Measurements from ENCODE around the gene ERO1A.

The ERO1A gene

DNA sequence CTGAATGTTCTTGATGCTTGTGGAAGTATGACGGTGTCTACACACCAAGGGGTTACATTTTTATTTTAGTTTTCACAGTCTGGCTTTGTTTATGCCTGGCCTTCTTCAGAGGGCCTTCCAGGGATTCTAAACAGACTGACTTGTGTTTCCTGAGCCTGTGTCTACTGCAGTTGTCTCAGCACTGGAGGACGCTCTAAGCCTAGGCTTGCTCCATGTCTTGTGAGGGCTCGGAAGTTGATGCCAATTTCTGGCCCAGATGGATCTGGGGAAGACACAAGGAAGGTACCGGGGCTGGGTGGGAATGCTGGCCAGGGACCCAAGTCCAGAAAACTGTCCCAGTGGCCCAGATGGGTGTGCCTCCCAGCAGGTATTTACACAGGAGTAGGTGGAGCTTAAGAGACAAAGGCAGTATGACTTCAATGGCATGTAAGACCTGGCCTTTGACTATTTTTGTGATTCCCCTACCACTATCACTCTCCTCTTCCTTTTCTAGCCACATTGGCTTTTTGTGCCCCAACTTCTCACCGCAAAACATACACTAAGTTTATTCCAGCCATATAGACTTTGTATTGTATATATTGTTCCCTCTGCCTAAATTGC, 85.8 kb downstream of the ERO1A start:
- DNase-seq (ENCODE audit: low read depth, low spot score) = no peak
- H3K27me3 ChIP-seq (ENCODE audit: insufficient read depth, insufficient read length) = no peaks in the 10 kb centered on the region
- H3K9ac ChIP-seq (ENCODE audit: insufficient read length, low read depth) = no peak overlapping the region
- no peaks in the 10 kb centered on the region for H3K9me3 ChIP-seq (ENCODE audit: insufficient read depth, low read length)
- no peaks in the 10 kb centered on the region for H3K36me3 ChIP-seq (ENCODE audit: insufficient read depth, insufficient read length, low read length)
- H3K4me3 ChIP-seq (ENCODE audit: insufficient read length, low read depth) = no peak overlapping the region
- TF ChIP-seq SUZ12 (IDR thresholded peaks at IDR 0.05; ENCODE audit: extremely low read depth, insufficient read depth, insufficient read length) = no peak
- TF ChIP-seq ZNF274 (IDR thresholded peaks at IDR 0.05; ENCODE audit: low read depth, low read length) = no peak
- TF ChIP-seq YY1 (IDR thresholded peaks at IDR 0.05; ENCODE audit: insufficient read depth, insufficient read length) = no peak
- no peaks in the 10 kb centered on the region for H3K4me1 ChIP-seq (ENCODE audit: insufficient read depth, insufficient read length)

DNA sequence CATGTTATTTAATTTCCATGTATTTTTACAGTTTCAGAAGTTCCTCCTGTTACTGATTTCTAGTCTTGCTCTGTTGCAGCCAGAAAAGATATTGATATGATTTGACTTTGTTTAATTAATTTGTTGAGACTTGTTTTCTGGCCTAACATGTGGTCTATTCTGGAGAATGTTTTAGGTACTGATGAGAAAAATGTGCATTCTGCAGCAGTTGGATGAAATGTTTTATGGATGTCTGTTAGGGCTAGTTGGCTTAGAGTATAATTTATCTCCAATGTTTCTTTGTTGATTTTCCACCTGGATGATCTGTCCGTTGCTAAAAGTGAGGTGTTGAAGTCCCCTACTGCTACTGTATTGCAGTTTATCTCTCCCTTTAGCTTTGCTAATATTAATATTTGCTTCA, 88.3 kb downstream of the ERO1A start:
- no peaks in the 10 kb centered on the region for H3K27me3 ChIP-seq (ENCODE audit: insufficient read depth, insufficient read length)
- no peak overlapping the region for H3K4me3 ChIP-seq (ENCODE audit: insufficient read length, low read depth)
- DNase-seq (ENCODE audit: low read depth, low spot score) = no peak
- no peaks in the 10 kb centered on the region for H3K36me3 ChIP-seq (ENCODE audit: insufficient read depth, insufficient read length, low read length)
- no peaks in the 10 kb centered on the region for H3K9me3 ChIP-seq (ENCODE audit: insufficient read depth, low read length)
- H3K4me1 ChIP-seq (ENCODE audit: insufficient read depth, insufficient read length) = no peaks in the 10 kb centered on the region
- H3K9ac ChIP-seq (ENCODE audit: insufficient read length, low read depth) = no peak overlapping the region
- TF ChIP-seq SUZ12 (IDR thresholded peaks at IDR 0.05; ENCODE audit: extremely low read depth, insufficient read depth, insufficient read length) = no peak
- no peak for TF ChIP-seq ZNF274 (IDR thresholded peaks at IDR 0.05; ENCODE audit: low read depth, low read length)
- TF ChIP-seq YY1 (IDR thresholded peaks at IDR 0.05; ENCODE audit: insufficient read depth, insufficient read length) = no peak

DNA sequence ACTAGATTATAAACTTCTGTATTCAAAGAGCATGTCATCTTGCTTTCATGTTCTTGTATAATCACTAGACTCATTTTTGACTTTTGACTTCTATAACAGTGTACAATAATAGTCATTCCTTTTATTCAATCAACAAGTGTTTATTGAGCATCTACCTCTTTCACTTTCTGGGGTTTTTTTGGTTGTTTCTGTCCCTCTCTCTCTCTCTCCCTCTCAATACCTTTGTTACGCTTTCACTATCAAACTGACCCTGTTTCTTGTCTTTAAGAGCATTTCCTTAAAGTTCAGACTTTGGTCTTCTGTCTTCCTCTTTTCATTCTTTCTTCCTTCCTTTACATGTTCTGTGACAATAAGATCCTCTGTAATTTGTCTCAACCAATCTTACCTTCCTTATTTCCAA, 93.2 kb downstream of the ERO1A start:
- no peak overlapping the region for H3K4me3 ChIP-seq (ENCODE audit: insufficient read length, low read depth)
- DNase-seq (ENCODE audit: low read depth, low spot score) = no peak
- no peak overlapping the region for H3K9ac ChIP-seq (ENCODE audit: insufficient read length, low read depth)
- H3K9me3 ChIP-seq (ENCODE audit: insufficient read depth, low read length) = no peaks in the 10 kb centered on the region
- H3K36me3 ChIP-seq (ENCODE audit: insufficient read depth, insufficient read length, low read length) = no peaks in the 10 kb centered on the region
- H3K4me1 ChIP-seq (ENCODE audit: insufficient read depth, insufficient read length) = no peaks in the 10 kb centered on the region
- H3K27me3 ChIP-seq (ENCODE audit: insufficient read depth, insufficient read length) = no peaks in the 10 kb centered on the region
- TF ChIP-seq ZNF274 (IDR thresholded peaks at IDR 0.05; ENCODE audit: low read depth, low read length) (no peak), YY1 (IDR thresholded peaks at IDR 0.05; ENCODE audit: insufficient read depth, insufficient read length) (no peak), SUZ12 (IDR thresholded peaks at IDR 0.05; ENCODE audit: extremely low read depth, insufficient read depth, insufficient read length) (no peak)

DNA sequence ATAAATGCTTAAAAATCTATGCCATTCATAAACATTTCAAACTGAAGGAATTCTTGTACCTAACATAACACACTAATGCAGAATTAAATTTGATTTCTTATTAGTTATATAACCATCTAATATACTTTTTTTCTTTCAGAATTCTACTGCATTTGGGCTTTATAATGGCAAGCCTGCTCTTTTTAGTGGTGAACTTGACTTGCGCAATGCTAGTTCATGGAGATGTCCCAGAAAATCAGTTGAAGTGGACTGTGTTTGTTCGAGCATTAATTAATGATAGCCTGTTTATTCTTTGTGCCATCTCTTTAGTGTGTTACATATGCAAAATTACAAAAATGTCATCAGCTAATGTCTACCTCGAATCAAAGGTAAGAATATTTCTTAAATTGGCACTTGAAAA, 95.4 kb downstream of the ERO1A start:
- Histone ChIP-seq H3K4me1 (ENCODE audit: insufficient read depth, insufficient read length) (no peaks in the 10 kb centered on the region), H3K9me3 (ENCODE audit: insufficient read depth, low read length) (no peaks in the 10 kb centered on the region), H3K4me3 (ENCODE audit: insufficient read length, low read depth) (no peak overlapping the region), H3K27me3 (ENCODE audit: insufficient read depth, insufficient read length) (no peaks in the 10 kb centered on the region), H3K9ac (ENCODE audit: insufficient read length, low read depth) (no peak overlapping the region), H3K36me3 (ENCODE audit: insufficient read depth, insufficient read length, low read length) (no peaks in the 10 kb centered on the region)
- DNase-seq (ENCODE audit: low read depth, low spot score) = no peak
- TF ChIP-seq ZNF274 (IDR thresholded peaks at IDR 0.05; ENCODE audit: low read depth, low read length) (no peak), SUZ12 (IDR thresholded peaks at IDR 0.05; ENCODE audit: extremely low read depth, insufficient read depth, insufficient read length) (no peak), YY1 (IDR thresholded peaks at IDR 0.05; ENCODE audit: insufficient read depth, insufficient read length) (no peak)

DNA sequence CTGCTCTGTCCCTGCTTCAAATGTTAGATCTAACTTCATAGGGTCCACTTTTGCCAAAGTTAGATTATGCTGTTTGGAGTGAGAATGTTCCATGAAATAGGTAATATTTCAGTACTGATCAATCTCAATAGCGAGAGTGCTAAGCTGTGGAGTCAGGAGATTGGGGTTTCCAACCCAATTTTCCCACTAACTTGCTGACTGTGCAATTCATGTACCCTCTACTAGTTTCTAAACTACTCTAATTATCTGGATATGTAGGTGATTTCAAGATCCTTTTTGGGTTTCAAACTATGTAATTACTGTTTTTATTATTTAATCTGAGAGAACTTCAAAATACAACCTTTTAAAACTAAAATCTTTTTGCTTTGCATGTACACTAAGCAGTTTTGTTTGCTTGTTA, 96.8 kb downstream of the ERO1A start:
- H3K27me3 ChIP-seq (ENCODE audit: insufficient read depth, insufficient read length) = no peaks in the 10 kb centered on the region
- no peaks in the 10 kb centered on the region for H3K4me1 ChIP-seq (ENCODE audit: insufficient read depth, insufficient read length)
- no peaks in the 10 kb centered on the region for H3K36me3 ChIP-seq (ENCODE audit: insufficient read depth, insufficient read length, low read length)
- no peak for DNase-seq (ENCODE audit: low read depth, low spot score)
- H3K9me3 ChIP-seq (ENCODE audit: insufficient read depth, low read length) = no peaks in the 10 kb centered on the region
- TF ChIP-seq SUZ12 (IDR thresholded peaks at IDR 0.05; ENCODE audit: extremely low read depth, insufficient read depth, insufficient read length) (no peak), ZNF274 (IDR thresholded peaks at IDR 0.05; ENCODE audit: low read depth, low read length) (no peak), YY1 (IDR thresholded peaks at IDR 0.05; ENCODE audit: insufficient read depth, insufficient read length) (no peak)
- no peak overlapping the region for H3K9ac ChIP-seq (ENCODE audit: insufficient read length, low read depth)
- H3K4me3 ChIP-seq (ENCODE audit: insufficient read length, low read depth) = no peak overlapping the region

DNA sequence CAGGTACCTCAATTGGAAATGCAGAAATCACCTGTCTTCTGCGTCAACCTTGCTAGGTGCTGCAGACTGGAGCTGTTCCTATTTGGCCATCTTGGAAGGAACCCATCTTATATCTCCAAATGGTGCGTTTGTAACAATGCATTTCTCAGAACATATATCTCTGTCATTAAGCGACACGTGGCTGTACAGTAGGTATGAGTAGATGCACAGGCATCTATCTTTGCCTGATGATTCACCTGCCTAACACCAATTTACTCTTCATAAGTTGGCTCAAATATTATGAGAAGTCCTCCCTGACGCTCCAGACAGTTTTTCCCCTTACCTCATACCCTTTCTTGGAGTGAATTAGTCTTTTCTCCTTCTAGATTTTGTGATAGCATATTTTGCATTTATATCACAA, 98.5 kb downstream of the ERO1A start:
- no peak overlapping the region for H3K4me3 ChIP-seq (ENCODE audit: insufficient read length, low read depth)
- H3K27me3 ChIP-seq (ENCODE audit: insufficient read depth, insufficient read length) = no peaks in the 10 kb centered on the region
- no peaks in the 10 kb centered on the region for H3K9me3 ChIP-seq (ENCODE audit: insufficient read depth, low read length)
- no peak overlapping the region for H3K9ac ChIP-seq (ENCODE audit: insufficient read length, low read depth)
- no peak for DNase-seq (ENCODE audit: low read depth, low spot score)
- no peaks in the 10 kb centered on the region for H3K36me3 ChIP-seq (ENCODE audit: insufficient read depth, insufficient read length, low read length)
- no peaks in the 10 kb centered on the region for H3K4me1 ChIP-seq (ENCODE audit: insufficient read depth, insufficient read length)
- TF ChIP-seq ZNF274 (IDR thresholded peaks at IDR 0.05; ENCODE audit: low read depth, low read length) = no peak

DNA sequence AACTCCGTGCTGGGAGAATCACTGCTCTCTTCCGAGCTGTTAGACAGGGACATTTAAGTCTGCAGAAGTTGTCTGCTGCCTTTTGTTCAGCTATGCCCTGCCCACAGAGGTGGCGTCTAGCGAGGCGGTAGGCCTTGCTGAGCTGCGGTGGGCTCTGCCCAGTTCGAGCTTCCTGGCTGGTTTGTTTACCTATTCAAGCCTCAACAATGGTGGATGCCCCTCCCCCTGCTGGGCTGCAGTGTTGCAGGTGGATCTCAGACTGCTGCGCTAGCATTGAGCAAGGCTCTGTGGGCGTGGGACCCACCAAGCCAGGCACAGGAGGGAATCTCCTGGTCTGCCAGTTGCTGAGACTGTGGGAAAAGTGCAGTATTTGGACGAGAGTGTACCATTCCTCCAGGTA, 99.0 kb downstream of the ERO1A start:
- H3K4me1 ChIP-seq (ENCODE audit: insufficient read depth, insufficient read length) = no peaks in the 10 kb centered on the region
- no peak overlapping the region for H3K4me3 ChIP-seq (ENCODE audit: insufficient read length, low read depth)
- TF ChIP-seq SUZ12 (IDR thresholded peaks at IDR 0.05; ENCODE audit: extremely low read depth, insufficient read depth, insufficient read length) (no peak), ZNF274 (IDR thresholded peaks at IDR 0.05; ENCODE audit: low read depth, low read length) (no peak), YY1 (IDR thresholded peaks at IDR 0.05; ENCODE audit: insufficient read depth, insufficient read length) (no peak)
- no peaks in the 10 kb centered on the region for H3K9me3 ChIP-seq (ENCODE audit: insufficient read depth, low read length)
- H3K9ac ChIP-seq (ENCODE audit: insufficient read length, low read depth) = no peak overlapping the region
- no peaks in the 10 kb centered on the region for H3K27me3 ChIP-seq (ENCODE audit: insufficient read depth, insufficient read length)
- no peaks in the 10 kb centered on the region for H3K36me3 ChIP-seq (ENCODE audit: insufficient read depth, insufficient read length, low read length)
- peak; percentile 11 for DNase-seq (ENCODE audit: low read depth, low spot score)

DNA sequence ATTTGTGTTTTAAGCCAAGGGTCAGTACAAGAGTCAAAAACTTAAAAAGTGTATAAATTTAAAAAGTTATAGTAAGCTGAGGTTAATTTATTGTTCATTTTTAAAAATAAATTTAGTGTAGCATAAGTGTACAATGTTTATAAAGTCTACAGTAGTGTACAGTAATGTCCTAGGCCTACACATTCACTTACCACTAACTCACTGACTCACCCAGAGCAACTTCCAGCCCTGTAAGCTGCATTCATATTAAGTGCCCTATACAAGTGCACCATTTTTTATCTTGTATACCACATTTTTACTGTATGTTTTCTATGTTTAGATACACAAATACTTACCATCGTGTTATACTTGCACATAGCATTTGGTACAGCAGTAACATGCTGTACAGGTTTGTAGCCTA, 105.0 kb downstream of the ERO1A start:
- TF ChIP-seq YY1 (IDR thresholded peaks at IDR 0.05; ENCODE audit: insufficient read depth, insufficient read length) = no peak
- TF ChIP-seq ZNF274 (IDR thresholded peaks at IDR 0.05; ENCODE audit: low read depth, low read length) = no peak
- no peak for TF ChIP-seq SUZ12 (IDR thresholded peaks at IDR 0.05; ENCODE audit: extremely low read depth, insufficient read depth, insufficient read length)
- no peaks in the 10 kb centered on the region for H3K27me3 ChIP-seq (ENCODE audit: insufficient read depth, insufficient read length)
- H3K4me1 ChIP-seq (ENCODE audit: insufficient read depth, insufficient read length) = no peaks in the 10 kb centered on the region
- no peaks in the 10 kb centered on the region for H3K36me3 ChIP-seq (ENCODE audit: insufficient read depth, insufficient read length, low read length)
- no peaks in the 10 kb centered on the region for H3K9me3 ChIP-seq (ENCODE audit: insufficient read depth, low read length)
- DNase-seq (ENCODE audit: low read depth, low spot score) = no peak
- H3K9ac ChIP-seq (ENCODE audit: insufficient read length, low read depth) = no peak overlapping the region
- no peak overlapping the region for H3K4me3 ChIP-seq (ENCODE audit: insufficient read length, low read depth)
